H9 (cell line): ENCODE measurements around the gene KCNIP4. TPM values are rescaled to one million over a fixed set of nuclear protein-coding genes. Genes with fewer than 3 reads are reported as not detected.

Source experiments
- DNase-seq: peaks from one replicate; pipeline ENCODE4 v3.0.0-alpha.2; 2017
- H2AFZ ChIP-seq: one replicate; pipeline ENCODE4 v1.6.1; 2013; ENCODE audit warnings: mild to moderate bottlenecking, low read length, control low read depth, moderate library complexity
- H2AK5ac ChIP-seq: 2 replicates; pipeline ENCODE4 v1.6.1; 2013; ENCODE audit warnings: low read length, control low read depth, mixed read lengths; ENCODE audit not compliant: insufficient read length
- H2BK120ac ChIP-seq: one replicate; pipeline ENCODE4 v1.6.1; 2013; ENCODE audit warnings: low read depth, mild to moderate bottlenecking, low read length, control low read depth, inconsistent platforms; ENCODE audit not compliant: poor library complexity, severe bottlenecking
- H2BK12ac ChIP-seq: 2 replicates; pipeline ENCODE4 v1.6.1; 2013; ENCODE audit warnings: low read length, control low read depth, mixed read lengths, low read depth; ENCODE audit not compliant: insufficient read length
- H2BK15ac ChIP-seq: 2 replicates; pipeline ENCODE4 v1.6.1; 2013; ENCODE audit warnings: low read depth, low read length, control low read depth
- H2BK20ac ChIP-seq: one replicate; pipeline ENCODE4 v1.6.1; 2013; ENCODE audit warnings: low read depth, mild to moderate bottlenecking, low read length, control low read depth, inconsistent platforms; ENCODE audit not compliant: poor library complexity, severe bottlenecking
- H2BK5ac ChIP-seq: 2 replicates; pipeline ENCODE4 v1.6.1; 2013; ENCODE audit warnings: low read length, control low read depth, mixed read lengths; ENCODE audit not compliant: insufficient read length
- H3K14ac ChIP-seq: 2 replicates; pipeline ENCODE4 v1.6.1; 2013; ENCODE audit warnings: low read length, control low read depth; ENCODE audit not compliant: insufficient read depth
- H3K18ac ChIP-seq: 2 replicates; pipeline ENCODE4 v1.6.1; 2013; ENCODE audit warnings: low read depth, mild to moderate bottlenecking, mixed read lengths, low read length, control low read depth; ENCODE audit not compliant: insufficient read length
- H3K23ac ChIP-seq: 2 replicates; pipeline ENCODE4 v1.6.1; 2013; ENCODE audit warnings: low read length, control low read depth, mixed read lengths, low read depth; ENCODE audit not compliant: insufficient read length
- H3K23me2 ChIP-seq: 2 replicates; pipeline ENCODE4 v1.6.1; 2013; ENCODE audit warnings: low read depth, mild to moderate bottlenecking, mixed read lengths, low read length, control low read depth; ENCODE audit not compliant: insufficient read length, poor library complexity, severe bottlenecking
- H3K27ac ChIP-seq: 2 replicates; pipeline ENCODE4 v1.5.1; 2013; ENCODE audit warnings: low read length, control low read depth, mixed read lengths, low read depth; ENCODE audit not compliant: insufficient read length
- H3K27me3 ChIP-seq: 2 replicates; pipeline ENCODE4 v1.6.1; 2013; ENCODE audit warnings: low read length, control low read depth, inconsistent platforms; ENCODE audit not compliant: insufficient read depth
- H3K4ac ChIP-seq: 2 replicates; pipeline ENCODE4 v1.6.1; 2013; ENCODE audit warnings: low read depth, mild to moderate bottlenecking, control low read depth, inconsistent platforms, low read length, moderate library complexity
- H3K4me1 ChIP-seq: 2 replicates; pipeline ENCODE4 v1.6.1; 2013; ENCODE audit warnings: low read length, control low read depth, inconsistent platforms; ENCODE audit not compliant: insufficient read depth
- H3K4me2 ChIP-seq: 2 replicates; pipeline ENCODE4 v1.6.1; 2013; ENCODE audit warnings: low read length, control low read depth, mixed read lengths; ENCODE audit not compliant: insufficient read length, insufficient read depth
- H3K56ac ChIP-seq: 2 replicates; pipeline ENCODE4 v1.6.1; 2013; ENCODE audit warnings: low read depth, mild to moderate bottlenecking, mixed read lengths, low read length, control low read depth; ENCODE audit not compliant: insufficient read length
- H3K79me1 ChIP-seq: 2 replicates; pipeline ENCODE4 v1.6.1; 2013; ENCODE audit warnings: low read depth, mild to moderate bottlenecking, moderate library complexity, low read length, control low read depth, inconsistent platforms; ENCODE audit not compliant: insufficient read depth, poor library complexity, severe bottlenecking
- H3K79me2 ChIP-seq: 2 replicates; pipeline ENCODE4 v1.6.1; 2013; ENCODE audit warnings: low read length, control low read depth, inconsistent platforms; ENCODE audit not compliant: insufficient read depth
- H3K9ac ChIP-seq: 2 replicates; pipeline ENCODE4 v1.6.1; 2013; ENCODE audit warnings: low read length, control low read depth, mixed read lengths; ENCODE audit not compliant: insufficient read length; ENCODE audit errors: extremely low read depth
- H3K9me3 ChIP-seq: one replicate; pipeline ENCODE4 v1.6.1; 2013; ENCODE audit warnings: low read depth, low read length, inconsistent platforms; ENCODE audit not compliant: control insufficient read depth
- H3T11ph ChIP-seq: one replicate; pipeline ENCODE4 v1.6.1; 2013; ENCODE audit warnings: mild to moderate bottlenecking, low read length, control low read depth, inconsistent platforms
- H4K20me1 ChIP-seq: one replicate; pipeline ENCODE4 v1.6.1; 2013; ENCODE audit not compliant: control insufficient read depth, insufficient read length, insufficient read depth
- H4K5ac ChIP-seq: 2 replicates; pipeline ENCODE4 v1.6.1; 2013; ENCODE audit warnings: low read depth, mild to moderate bottlenecking, mixed read lengths, low read length, control low read depth; ENCODE audit not compliant: insufficient read length
- H4K8ac ChIP-seq: replicated peaks from 2 replicates; pipeline ENCODE4 v1.6.1; 2013; ENCODE audit warnings: low read length, control low read depth, mixed read lengths, low read depth; ENCODE audit not compliant: insufficient read length
- H4K91ac ChIP-seq: 2 replicates; pipeline ENCODE4 v1.6.1; 2013; ENCODE audit warnings: low read depth, mild to moderate bottlenecking, moderate library complexity, mixed read lengths, low read length, control low read depth; ENCODE audit not compliant: insufficient read length
- H3K27ac Mint-ChIP-seq, 3 experiments: 2 replicates in 2 of 3; 3 replicates in 1 of 3; pipeline ENCODE4 v1.8.0; 2020 to 2021; ENCODE audit warnings: mixed read lengths in 3 of 3, mild to moderate bottlenecking in 1 of 3, moderate library complexity in 1 of 3
- H3K27me3 Mint-ChIP-seq: 2 replicates; pipeline ENCODE4 v1.8.0; 2021; ENCODE audit warnings: low read depth, mild to moderate bottlenecking, moderate library complexity, mixed read lengths
- H3K36me3 Mint-ChIP-seq, 3 experiments: 2 replicates in 2 of 3; 3 replicates in 1 of 3; pipeline ENCODE4 v1.8.0; 2020 to 2021; ENCODE audit warnings: low read depth in 3 of 3, mixed read lengths in 3 of 3; ENCODE audit not compliant: insufficient read depth in 1 of 3
- H3K4me1 Mint-ChIP-seq, 2 experiments: 2 replicates each; pipeline ENCODE4 v1.8.0; 2020; ENCODE audit warnings: mixed read lengths in 2 of 2
- H3K4me3 Mint-ChIP-seq, 2 experiments: 2 replicates in 1 of 2; 3 replicates in 1 of 2; pipeline ENCODE4 v1.8.0; 2020 to 2021; ENCODE audit warnings: mild to moderate bottlenecking in 2 of 2, mixed read lengths in 2 of 2, moderate library complexity in 1 of 2
- H3K9me3 Mint-ChIP-seq, 2 experiments: 2 replicates in 1 of 2; 3 replicates in 1 of 2; pipeline ENCODE4 v1.8.0; 2020; ENCODE audit warnings: mild to moderate bottlenecking in 2 of 2, mixed read lengths in 2 of 2, moderate library complexity in 1 of 2
- WGBS: extraction: QIAGEN DNeasy Blood & Tissue Kit; methylation state at CpG from one replicate; pipeline ENCODE4 v1.1.7; 2013; ENCODE audit warnings: missing lambda C conversion rate, low lambda C conversion rate, mixed read lengths; ENCODE audit not compliant: insufficient read length; ENCODE audit errors: extremely low coverage; 5-methylcytosine and 5-hydroxymethylcytosine counted together
- total RNA-seq: library from RNA; stranded (reverse); gene quantifications from 2 replicates; pipeline ENCODE4 v1.2.1, GENCODE V29; 2021
- TF ChIP-seq, protein P1 (sequence below): fragments of 200-600 bp; sonication (generic); conservative IDR thresholded peaks from 3 replicates; pipeline ENCODE4 v1.8.0; 2021; ENCODE audit warnings: antibody characterized with exemption, mild to moderate bottlenecking

KCNIP4 gene
- total RNA-seq, 1 experiment from 2014 or later = not detected

GRCh38 chr4:21656832-21657231, 291.7 kb downstream of the KCNIP4 start:
- Histone ChIP-seq H4K91ac (no peak overlapping the region), H3K9me3 (no peaks in the 10 kb centered on the region), H3K79me1 (no peaks in the 10 kb centered on the region), H4K20me1 (no peaks in the 10 kb centered on the region), H3K56ac (no peak overlapping the region), H3K4me1 (no peaks in the 10 kb centered on the region), H2BK15ac (no peak overlapping the region), H3K4ac (no peak overlapping the region), H2AFZ (no peak overlapping the region), H3K79me2 (no peaks in the 10 kb centered on the region), H3K9ac (no peak overlapping the region), H2BK5ac (no peak overlapping the region), H3K4me2 (no peak overlapping the region), H2BK120ac (no peak overlapping the region), H3K23me2 (no peaks in the 10 kb centered on the region), H3K18ac (no peak overlapping the region), H4K8ac (no peak overlapping the region), H3K14ac (no peak overlapping the region), H2BK20ac (no peak overlapping the region), H3K27ac (no peak overlapping the region), H3K23ac (no peak overlapping the region), H2AK5ac (no peak overlapping the region), H4K5ac (no peak overlapping the region), H3K27me3 (no peaks in the 10 kb centered on the region), H3T11ph (no peak overlapping the region), H2BK12ac (no peak overlapping the region)
- H3K9me3 Mint-ChIP-seq = no peaks in the 10 kb centered on the region
- H3K4me1 Mint-ChIP-seq = no peaks in the 10 kb centered on the region
- no peaks in the 10 kb centered on the region; a peak in 1 of 7 replicates for H3K36me3 Mint-ChIP-seq
- H3K27ac Mint-ChIP-seq = no peak overlapping the region
- H3K27me3 Mint-ChIP-seq = no peaks in the 10 kb centered on the region
- WGBS = no CpG with 5 or more reads among the region's 2 CpGs
- TF ChIP-seq, protein P1, sequence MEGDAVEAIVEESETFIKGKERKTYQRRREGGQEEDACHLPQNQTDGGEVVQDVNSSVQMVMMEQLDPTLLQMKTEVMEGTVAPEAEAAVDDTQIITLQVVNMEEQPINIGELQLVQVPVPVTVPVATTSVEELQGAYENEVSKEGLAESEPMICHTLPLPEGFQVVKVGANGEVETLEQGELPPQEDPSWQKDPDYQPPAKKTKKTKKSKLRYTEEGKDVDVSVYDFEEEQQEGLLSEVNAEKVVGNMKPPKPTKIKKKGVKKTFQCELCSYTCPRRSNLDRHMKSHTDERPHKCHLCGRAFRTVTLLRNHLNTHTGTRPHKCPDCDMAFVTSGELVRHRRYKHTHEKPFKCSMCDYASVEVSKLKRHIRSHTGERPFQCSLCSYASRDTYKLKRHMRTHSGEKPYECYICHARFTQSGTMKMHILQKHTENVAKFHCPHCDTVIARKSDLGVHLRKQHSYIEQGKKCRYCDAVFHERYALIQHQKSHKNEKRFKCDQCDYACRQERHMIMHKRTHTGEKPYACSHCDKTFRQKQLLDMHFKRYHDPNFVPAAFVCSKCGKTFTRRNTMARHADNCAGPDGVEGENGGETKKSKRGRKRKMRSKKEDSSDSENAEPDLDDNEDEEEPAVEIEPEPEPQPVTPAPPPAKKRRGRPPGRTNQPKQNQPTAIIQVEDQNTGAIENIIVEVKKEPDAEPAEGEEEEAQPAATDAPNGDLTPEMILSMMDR = no peak
- DNase-seq = no peak
- H3K4me3 Mint-ChIP-seq = no peak overlapping the region
